Peyer's patch (tissue), 4 donors: ENCODE measurements around the gene MAST2.

Experiments
- POLR2A ChIP-seq, 2 donors: fragments of 450-650 bp; IDR thresholded peaks; one replicate each; pipeline ENCODE4 v1.5.1; 2017; ENCODE audit warnings: antibody characterized with exemption in 2 of 2, mild to moderate bottlenecking in 2 of 2, moderate library complexity in 2 of 2
- TF ChIP-seq, protein P1 (sequence below), 6 experiments: fragments of 450-650 bp in 4 of 6; fragments of 200-600 bp in 2 of 6; sonication (generic) in 1 of 6; IDR thresholded peaks; one replicate each; pipeline ENCODE4 v1.5.1; 2017 to 2019; ENCODE audit warnings: antibody characterized with exemption in 6 of 6, mild to moderate bottlenecking in 3 of 6, moderate library complexity in 1 of 6

DNA sequence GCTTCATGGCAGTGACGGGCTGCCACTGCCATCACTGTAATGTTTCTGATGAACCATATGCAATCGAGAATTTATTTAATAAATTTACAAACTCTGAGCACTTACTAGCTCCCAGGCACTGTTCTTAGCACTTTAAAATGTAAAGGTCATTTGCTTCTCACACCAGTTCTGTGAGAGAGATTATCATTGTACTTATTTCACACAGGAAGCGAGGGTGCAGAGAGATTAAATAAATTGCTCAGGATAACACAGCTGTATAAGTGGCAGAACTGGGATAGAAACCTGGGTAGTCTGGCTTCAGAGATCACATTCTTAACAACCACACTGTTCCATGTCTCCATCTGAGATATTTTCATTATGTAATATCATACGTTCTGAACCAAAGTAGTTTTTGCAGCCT lies 119.9 kb downstream of the MAST2 start:
- TF ChIP-seq, protein P1, sequence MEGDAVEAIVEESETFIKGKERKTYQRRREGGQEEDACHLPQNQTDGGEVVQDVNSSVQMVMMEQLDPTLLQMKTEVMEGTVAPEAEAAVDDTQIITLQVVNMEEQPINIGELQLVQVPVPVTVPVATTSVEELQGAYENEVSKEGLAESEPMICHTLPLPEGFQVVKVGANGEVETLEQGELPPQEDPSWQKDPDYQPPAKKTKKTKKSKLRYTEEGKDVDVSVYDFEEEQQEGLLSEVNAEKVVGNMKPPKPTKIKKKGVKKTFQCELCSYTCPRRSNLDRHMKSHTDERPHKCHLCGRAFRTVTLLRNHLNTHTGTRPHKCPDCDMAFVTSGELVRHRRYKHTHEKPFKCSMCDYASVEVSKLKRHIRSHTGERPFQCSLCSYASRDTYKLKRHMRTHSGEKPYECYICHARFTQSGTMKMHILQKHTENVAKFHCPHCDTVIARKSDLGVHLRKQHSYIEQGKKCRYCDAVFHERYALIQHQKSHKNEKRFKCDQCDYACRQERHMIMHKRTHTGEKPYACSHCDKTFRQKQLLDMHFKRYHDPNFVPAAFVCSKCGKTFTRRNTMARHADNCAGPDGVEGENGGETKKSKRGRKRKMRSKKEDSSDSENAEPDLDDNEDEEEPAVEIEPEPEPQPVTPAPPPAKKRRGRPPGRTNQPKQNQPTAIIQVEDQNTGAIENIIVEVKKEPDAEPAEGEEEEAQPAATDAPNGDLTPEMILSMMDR (IDR thresholded peaks at IDR 0.05), result no peak
- TF ChIP-seq POLR2A (IDR thresholded peaks at IDR 0.05), result no peak
